IPS-11a (cell line): Measurements from ENCODE around the gene CDK14.

Experiments
- H3K4me3 ChIP-seq: one replicate; pipeline ENCODE4 v1.5.1; 2013; ENCODE audit warnings: low read depth, low read length, control low read depth

Gene CDK14

GRCh38 chr7:91180746-91181145, 584.6 kb downstream of the CDK14 start:
- no peak overlapping the region for H3K4me3 ChIP-seq

- no peak overlapping the region for H3K4me3 ChIP-seq
Measured at GRCh38 chr7:91181949-91182348, 585.8 kb downstream of the CDK14 start.

DNA sequence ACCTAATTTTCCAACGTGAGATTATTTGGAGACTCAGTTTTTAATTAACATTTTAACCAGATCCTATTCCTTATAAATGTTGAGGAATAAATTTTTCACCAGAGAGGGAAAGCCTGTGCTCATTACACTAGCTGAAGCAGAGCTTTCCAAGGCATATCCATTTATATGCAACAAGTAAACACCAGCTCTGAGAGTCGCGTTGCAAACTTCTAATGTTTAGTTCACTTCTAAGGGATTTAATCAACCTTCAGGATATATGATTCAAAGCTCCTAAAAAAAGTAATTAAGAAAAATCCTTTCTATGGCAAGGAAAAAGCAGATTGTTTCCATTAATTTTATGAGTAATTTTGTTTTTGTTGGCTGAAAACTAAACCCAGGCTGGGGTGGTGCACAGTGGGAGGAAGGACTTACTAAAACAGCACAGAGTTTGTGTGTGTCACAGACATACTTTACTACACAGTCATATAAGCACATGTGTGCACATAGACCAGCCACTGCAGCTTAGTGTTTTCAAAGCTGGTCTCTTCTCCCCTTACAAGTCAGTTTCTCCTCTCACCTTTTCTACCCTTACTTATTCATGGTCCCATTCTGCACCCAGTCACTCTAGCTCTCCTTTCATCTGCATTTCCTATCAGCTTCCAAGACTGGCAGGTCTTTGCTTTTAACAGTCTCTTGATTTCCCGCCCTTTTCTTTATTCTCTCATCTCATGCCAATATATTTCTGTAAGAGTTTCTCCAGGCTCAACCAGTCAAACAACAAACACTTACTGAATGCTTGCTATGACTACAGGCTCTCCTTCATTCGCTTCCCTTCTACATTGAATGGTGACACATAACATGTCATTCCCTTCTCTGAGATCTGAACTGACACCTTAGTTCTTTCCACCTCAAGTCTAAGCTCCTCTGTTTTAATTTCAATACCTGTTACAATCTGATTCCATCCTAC, 587.0 kb downstream of the CDK14 start:
- H3K4me3 ChIP-seq, result no peak overlapping the region

DNA sequence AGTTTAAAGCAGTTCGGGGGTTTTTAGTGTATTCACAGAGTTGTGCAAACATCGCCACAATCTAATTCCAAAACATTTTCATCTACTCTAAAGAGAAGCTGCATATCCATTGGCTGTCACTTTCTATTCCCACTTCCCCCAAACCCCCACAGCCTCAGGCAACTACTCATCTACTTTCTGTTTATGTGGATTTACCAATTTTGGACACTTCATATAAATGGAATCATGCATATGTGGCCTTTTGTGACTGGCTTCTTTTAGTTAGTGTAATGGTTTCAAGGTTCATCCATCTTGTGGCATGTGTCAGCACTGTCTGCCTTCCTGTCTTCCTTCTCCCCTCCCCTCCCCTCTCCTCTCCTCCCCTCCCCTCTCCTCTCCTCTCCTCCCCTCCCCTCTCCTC, 589.6 kb downstream of the CDK14 start:
- no peak overlapping the region for H3K4me3 ChIP-seq

- H3K4me3 ChIP-seq, result no peak overlapping the region
Measured at GRCh38 chr7:91187061-91187460, 590.9 kb downstream of the CDK14 start.

GRCh38 chr7:91191771-91192170, 595.6 kb downstream of the CDK14 start:
- H3K4me3 ChIP-seq, result no peak overlapping the region

DNA sequence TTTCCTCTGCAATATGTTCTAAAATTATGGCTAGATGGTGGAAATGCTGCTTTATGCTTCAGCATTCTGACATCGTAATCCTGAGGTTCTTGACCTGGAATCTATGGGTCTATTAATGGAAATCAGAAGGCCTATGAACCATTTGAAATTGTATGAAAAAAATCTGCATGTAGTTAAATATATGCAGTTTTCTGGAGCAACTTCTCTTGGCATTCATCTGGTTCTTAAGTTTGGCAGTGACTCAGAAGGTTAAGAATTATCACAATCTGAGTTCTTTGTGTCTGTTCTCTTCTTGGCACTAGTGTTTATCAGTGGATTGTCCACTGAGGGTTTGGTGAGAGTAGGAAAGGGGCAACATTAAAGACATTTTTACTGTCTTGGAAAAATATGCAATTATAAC, 597.0 kb downstream of the CDK14 start:
- H3K4me3 ChIP-seq, result no peak overlapping the region

DNA sequence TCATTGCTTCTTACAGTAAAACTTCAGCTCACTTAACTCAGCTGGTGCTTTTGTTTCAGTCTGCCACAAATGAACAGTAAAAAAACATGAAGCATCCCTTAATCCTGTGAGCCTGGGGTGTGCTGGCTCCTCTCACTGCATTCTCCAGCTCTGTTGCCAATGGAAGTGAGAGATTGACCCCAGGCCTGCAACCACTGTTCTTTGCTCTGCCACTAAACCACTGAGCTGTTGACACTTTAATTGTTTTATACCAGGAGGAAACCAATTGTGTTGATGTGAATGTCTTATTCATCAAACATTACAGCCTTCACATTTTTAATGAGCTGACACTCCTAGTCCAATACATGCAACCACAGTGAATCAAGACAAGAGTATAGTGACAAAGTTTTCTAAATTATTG, 598.7 kb downstream of the CDK14 start:
- H3K4me3 ChIP-seq, result no peak overlapping the region

GRCh38 chr7:91196058-91196457, 599.9 kb downstream of the CDK14 start:
- H3K4me3 ChIP-seq, result no peak overlapping the region

GRCh38 chr7:91198371-91198770, 602.2 kb downstream of the CDK14 start:
- no peak overlapping the region for H3K4me3 ChIP-seq

- H3K4me3 ChIP-seq, result no peak overlapping the region
Measured at GRCh38 chr7:91199601-91200000, 603.5 kb downstream of the CDK14 start.

DNA sequence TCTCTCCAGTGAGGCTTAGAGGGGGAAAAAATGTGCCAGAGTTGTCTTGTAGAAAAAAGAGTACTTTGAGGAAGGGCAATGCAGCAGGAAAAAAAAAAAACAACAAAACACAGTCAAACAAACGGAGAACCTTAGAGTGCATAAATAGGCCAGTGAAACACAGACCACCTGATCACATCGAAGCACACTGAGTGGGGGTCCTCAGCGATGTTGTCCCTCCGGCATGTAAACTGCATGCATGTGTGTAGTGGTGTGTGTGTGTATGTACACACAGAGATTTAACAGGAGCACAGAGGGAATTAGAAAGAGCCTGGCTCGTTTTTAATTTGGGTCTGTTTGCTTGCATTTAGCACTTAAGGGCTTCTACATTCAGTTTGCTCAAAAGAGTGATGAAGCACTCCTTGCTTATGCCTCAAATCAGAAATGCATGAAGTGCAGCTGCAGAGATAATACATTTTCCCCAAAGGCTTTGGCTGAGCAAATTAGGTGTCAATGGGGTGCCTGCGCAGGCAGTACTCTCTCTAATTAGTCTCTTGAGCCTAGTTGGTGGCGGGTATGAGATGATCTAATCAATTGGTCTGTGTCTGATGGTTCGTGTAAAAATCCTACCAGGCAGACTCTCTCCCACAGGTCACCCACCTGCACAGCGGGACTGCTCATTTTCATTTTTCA, 605.5 kb downstream of the CDK14 start:
- no peak overlapping the region for H3K4me3 ChIP-seq

GRCh38 chr7:91206361-91206960, 610.3 kb downstream of the CDK14 start:
- no peak overlapping the region for H3K4me3 ChIP-seq

GRCh38 chr7:91212582-91212981, 616.5 kb downstream of the CDK14 start:
- H3K4me3 ChIP-seq, result no peak overlapping the region

- no peak overlapping the region for H3K4me3 ChIP-seq
Measured at GRCh38 chr7:91226411-91226810, 630.3 kb downstream of the CDK14 start.

DNA sequence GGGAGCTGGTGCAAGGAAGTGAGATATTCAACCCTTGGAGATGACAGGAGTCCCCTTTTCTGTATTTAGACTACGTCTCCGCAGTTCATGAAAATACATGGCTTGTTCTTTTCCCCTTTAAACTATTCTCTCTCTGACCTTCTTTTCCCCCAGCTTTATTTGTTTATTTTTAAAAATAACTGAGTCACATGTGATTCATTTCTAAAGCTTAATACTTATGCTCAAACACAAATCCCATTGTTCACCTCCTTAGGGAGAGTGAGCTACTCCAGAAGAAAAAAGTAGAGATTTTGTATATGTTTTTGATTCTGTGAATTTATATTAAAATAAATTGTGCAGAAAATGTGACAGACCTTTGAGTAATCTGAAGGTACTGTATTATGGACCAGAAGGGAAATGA, 632.2 kb downstream of the CDK14 start:
- no peak overlapping the region for H3K4me3 ChIP-seq

DNA sequence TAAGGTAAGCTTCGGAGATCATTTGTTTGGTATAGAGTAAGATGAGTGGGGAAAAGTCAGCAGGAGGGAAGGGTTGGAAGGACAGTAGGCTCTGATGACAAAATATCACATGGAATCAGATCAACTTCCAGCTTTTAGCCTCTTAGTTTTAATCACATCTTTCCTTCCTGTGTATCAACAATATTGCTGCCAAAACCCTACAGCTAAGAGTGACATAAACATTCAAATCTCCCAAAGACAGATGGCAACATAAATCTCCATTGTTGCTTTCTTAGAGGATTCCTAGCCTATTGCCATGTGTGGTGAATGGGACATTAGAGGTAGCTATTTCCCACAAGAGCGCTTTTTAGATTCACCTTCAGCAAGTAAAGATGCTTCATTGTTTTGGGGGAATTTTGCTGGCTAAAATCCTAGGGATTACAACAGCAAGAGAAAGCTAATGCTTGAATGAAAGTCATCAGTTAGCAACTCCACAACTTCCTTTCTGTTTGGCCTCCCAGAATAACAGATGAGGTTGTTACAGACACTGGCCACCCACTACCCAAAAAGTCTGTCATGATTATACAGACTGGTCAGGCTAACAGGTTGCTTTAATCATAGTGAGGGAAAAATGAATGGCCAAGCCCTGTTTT, 632.9 kb downstream of the CDK14 start:
- no peak overlapping the region for H3K4me3 ChIP-seq

GRCh38 chr7:91230100-91230499, 634.0 kb downstream of the CDK14 start:
- H3K4me3 ChIP-seq, result no peak overlapping the region

- H3K4me3 ChIP-seq, result no peak overlapping the region
Measured at GRCh38 chr7:91230503-91230902, 634.4 kb downstream of the CDK14 start.

GRCh38 chr7:91233212-91233611, 637.1 kb downstream of the CDK14 start:
- H3K4me3 ChIP-seq, result no peak overlapping the region

- no peak overlapping the region for H3K4me3 ChIP-seq
Measured at GRCh38 chr7:91235211-91235832, 639.2 kb downstream of the CDK14 start.
